ENCODE data around the gene DKKL1. TPM values are rescaled to one million over a fixed set of nuclear protein-coding genes. Genes with fewer than 3 reads are reported as not detected.
A peak's percentile ranks its signal among the peaks of the same experiment; 100 is the strongest.

DKKL1 gene
- total RNA-seq, 1 donor from 2014 or later = 4.4 TPM

GRCh38 chr19:49361438-49362047 lies 2.1 kb upstream of the DKKL1 start:
- no peaks in the 10 kb centered on the region for H3K27me3 Mint-ChIP-seq (ENCODE audit: unreplicated experiment)
- no peak overlapping the region for H3K4me3 Mint-ChIP-seq (ENCODE audit: unreplicated experiment)
- H3K4me1 Mint-ChIP-seq (ENCODE audit: unreplicated experiment) = peaks cover 13% of the 10 kb centered on the region
- peak; percentile 92 for DNase-seq (ENCODE audit: extremely low spot score, unreplicated experiment)
- H3K36me3 Mint-ChIP-seq (ENCODE audit: unreplicated experiment) = peaks cover 17% of the 10 kb centered on the region
- TF ChIP-seq CTCF (IDR thresholded peaks at IDR 0.05) = no peak
- H3K27ac Mint-ChIP-seq (ENCODE audit: unreplicated experiment) = no peak overlapping the region
- no peaks in the 10 kb centered on the region for H3K9me3 Mint-ChIP-seq (ENCODE audit: unreplicated experiment)

- peaks cover 12% of the 10 kb centered on the region for H3K36me3 Mint-ChIP-seq (ENCODE audit: unreplicated experiment)
- TF ChIP-seq CTCF (IDR thresholded peaks at IDR 0.05) = no peak
- H3K4me3 Mint-ChIP-seq (ENCODE audit: unreplicated experiment) = no peak within 1 kb of the TSS
- peaks cover 8% of the 10 kb centered on the region for H3K4me1 Mint-ChIP-seq (ENCODE audit: unreplicated experiment)
- no peaks in the 10 kb centered on the region for H3K9me3 Mint-ChIP-seq (ENCODE audit: unreplicated experiment)
- DNase-seq (ENCODE audit: extremely low spot score, unreplicated experiment) = peak; percentile 87
- H3K27me3 Mint-ChIP-seq (ENCODE audit: unreplicated experiment) = no peaks in the 10 kb centered on the region
- H3K27ac Mint-ChIP-seq (ENCODE audit: unreplicated experiment) = no peak within 1 kb of the TSS
Measured at GRCh38 chr19:49362048-49362928, 1.4 kb upstream of the DKKL1 start, which contains the start of gene TEAD2. Gene TEAD2, minus strand, starts transcription at chr19:49362416. Its CDS starts 2,341 bp downstream, at chr19:49360075.

- peaks cover 8% of the 10 kb centered on the region for H3K36me3 Mint-ChIP-seq (ENCODE audit: unreplicated experiment)
- H3K27ac Mint-ChIP-seq (ENCODE audit: unreplicated experiment) = no peak overlapping the region
Measured at GRCh38 chr19:49362929-49363267, 779 bp upstream of the DKKL1 start.

GRCh38 chr19:49364083-49364737 lies 533 bp downstream of the DKKL1 start:
- Mint-ChIP-seq H3K9me3 (ENCODE audit: unreplicated experiment) (no peaks in the 10 kb centered on the region), H3K4me1 (ENCODE audit: unreplicated experiment) (peaks cover 7% of the 10 kb centered on the region)

More at GRCh38 chr19:49362929-49363267, 779 bp upstream of the DKKL1 start:
- no peaks in the 10 kb centered on the region for H3K27me3 Mint-ChIP-seq (ENCODE audit: unreplicated experiment)
- no peak for TF ChIP-seq CTCF (IDR thresholded peaks at IDR 0.05)
- H3K9me3 Mint-ChIP-seq (ENCODE audit: unreplicated experiment) = no peaks in the 10 kb centered on the region
- no peak for DNase-seq (ENCODE audit: extremely low spot score, unreplicated experiment)
- H3K4me3 Mint-ChIP-seq (ENCODE audit: unreplicated experiment) = no peak overlapping the region
- H3K4me1 Mint-ChIP-seq (ENCODE audit: unreplicated experiment) = peaks cover 7% of the 10 kb centered on the region

More at GRCh38 chr19:49364083-49364737, 533 bp downstream of the DKKL1 start:
- no peak for DNase-seq (ENCODE audit: extremely low spot score, unreplicated experiment)
- H3K36me3 Mint-ChIP-seq (ENCODE audit: unreplicated experiment) = peaks cover 1% of the 10 kb centered on the region
- TF ChIP-seq CTCF (IDR thresholded peaks at IDR 0.05) = no peak
- H3K27ac Mint-ChIP-seq (ENCODE audit: unreplicated experiment) = no peak overlapping the region
- no peak overlapping the region for H3K4me3 Mint-ChIP-seq (ENCODE audit: unreplicated experiment)
- no peaks in the 10 kb centered on the region for H3K27me3 Mint-ChIP-seq (ENCODE audit: unreplicated experiment)
